Measurements from ENCODE around the gene IRAK1BP1.

DNA sequence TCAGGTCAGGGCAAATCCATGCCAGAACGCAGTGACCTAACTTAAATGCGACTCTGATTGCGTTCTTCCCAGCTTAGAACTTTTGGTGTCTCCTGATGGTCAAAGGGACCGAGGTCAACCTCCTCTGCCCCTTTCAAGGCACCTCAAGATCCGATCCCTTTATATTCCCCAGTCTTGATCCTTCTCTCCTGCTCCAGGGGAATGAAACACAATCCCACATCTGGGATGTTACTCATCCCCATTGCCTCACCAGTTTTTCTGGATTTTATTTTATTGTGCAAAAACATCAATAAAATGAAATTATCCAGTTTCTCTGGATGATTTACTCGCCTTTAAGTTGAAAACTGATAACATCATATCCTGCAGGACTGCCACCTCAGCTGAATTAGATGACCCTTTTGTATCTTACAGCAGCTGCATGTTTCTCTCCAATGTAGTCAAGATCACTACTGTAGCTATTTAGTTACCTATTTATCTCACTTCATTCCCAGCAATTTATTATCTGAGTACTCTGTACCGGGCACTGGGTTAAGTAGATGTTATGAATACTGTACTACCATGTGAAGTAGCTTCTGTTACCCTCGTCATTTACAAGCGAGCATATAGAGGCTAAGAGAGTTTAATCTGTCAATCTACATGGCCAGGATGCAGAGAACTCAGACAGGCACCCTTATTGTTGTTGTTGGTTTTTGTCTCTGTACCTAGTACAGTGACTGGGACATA lies 44.0 kb downstream of the IRAK1BP1 start:
- TF ChIP-seq, protein P1, sequence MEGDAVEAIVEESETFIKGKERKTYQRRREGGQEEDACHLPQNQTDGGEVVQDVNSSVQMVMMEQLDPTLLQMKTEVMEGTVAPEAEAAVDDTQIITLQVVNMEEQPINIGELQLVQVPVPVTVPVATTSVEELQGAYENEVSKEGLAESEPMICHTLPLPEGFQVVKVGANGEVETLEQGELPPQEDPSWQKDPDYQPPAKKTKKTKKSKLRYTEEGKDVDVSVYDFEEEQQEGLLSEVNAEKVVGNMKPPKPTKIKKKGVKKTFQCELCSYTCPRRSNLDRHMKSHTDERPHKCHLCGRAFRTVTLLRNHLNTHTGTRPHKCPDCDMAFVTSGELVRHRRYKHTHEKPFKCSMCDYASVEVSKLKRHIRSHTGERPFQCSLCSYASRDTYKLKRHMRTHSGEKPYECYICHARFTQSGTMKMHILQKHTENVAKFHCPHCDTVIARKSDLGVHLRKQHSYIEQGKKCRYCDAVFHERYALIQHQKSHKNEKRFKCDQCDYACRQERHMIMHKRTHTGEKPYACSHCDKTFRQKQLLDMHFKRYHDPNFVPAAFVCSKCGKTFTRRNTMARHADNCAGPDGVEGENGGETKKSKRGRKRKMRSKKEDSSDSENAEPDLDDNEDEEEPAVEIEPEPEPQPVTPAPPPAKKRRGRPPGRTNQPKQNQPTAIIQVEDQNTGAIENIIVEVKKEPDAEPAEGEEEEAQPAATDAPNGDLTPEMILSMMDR (IDR thresholded peaks at IDR 0.05), result no peak
- no peak for TF ChIP-seq JUN (IDR thresholded peaks at IDR 0.05)
- TF ChIP-seq, protein P2, sequence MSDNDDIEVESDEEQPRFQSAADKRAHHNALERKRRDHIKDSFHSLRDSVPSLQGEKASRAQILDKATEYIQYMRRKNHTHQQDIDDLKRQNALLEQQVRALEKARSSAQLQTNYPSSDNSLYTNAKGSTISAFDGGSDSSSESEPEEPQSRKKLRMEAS (IDR thresholded peaks at IDR 0.05), result no peak
- TF ChIP-seq KDM5A (IDR thresholded peaks at IDR 0.05), result no peak
- no peak for TF ChIP-seq NPAS2 (CRISPR knock-in tag; IDR thresholded peaks at IDR 0.05; ENCODE audit: borderline replicate concordance)
- no peak for TF ChIP-seq ZSCAN20 (CRISPR knock-in tag; IDR thresholded peaks at IDR 0.05)
- TF ChIP-seq POLR2A (IDR thresholded peaks at IDR 0.05; ENCODE audit: low read length), result no peak
- TF ChIP-seq SREBF2 (IDR thresholded peaks at IDR 0.05), result no peak
- TF ChIP-seq, protein P3, sequence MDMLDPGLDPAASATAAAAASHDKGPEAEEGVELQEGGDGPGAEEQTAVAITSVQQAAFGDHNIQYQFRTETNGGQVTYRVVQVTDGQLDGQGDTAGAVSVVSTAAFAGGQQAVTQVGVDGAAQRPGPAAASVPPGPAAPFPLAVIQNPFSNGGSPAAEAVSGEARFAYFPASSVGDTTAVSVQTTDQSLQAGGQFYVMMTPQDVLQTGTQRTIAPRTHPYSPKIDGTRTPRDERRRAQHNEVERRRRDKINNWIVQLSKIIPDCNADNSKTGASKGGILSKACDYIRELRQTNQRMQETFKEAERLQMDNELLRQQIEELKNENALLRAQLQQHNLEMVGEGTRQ (IDR thresholded peaks at IDR 0.05), result no peak
- TF ChIP-seq, protein P4, sequence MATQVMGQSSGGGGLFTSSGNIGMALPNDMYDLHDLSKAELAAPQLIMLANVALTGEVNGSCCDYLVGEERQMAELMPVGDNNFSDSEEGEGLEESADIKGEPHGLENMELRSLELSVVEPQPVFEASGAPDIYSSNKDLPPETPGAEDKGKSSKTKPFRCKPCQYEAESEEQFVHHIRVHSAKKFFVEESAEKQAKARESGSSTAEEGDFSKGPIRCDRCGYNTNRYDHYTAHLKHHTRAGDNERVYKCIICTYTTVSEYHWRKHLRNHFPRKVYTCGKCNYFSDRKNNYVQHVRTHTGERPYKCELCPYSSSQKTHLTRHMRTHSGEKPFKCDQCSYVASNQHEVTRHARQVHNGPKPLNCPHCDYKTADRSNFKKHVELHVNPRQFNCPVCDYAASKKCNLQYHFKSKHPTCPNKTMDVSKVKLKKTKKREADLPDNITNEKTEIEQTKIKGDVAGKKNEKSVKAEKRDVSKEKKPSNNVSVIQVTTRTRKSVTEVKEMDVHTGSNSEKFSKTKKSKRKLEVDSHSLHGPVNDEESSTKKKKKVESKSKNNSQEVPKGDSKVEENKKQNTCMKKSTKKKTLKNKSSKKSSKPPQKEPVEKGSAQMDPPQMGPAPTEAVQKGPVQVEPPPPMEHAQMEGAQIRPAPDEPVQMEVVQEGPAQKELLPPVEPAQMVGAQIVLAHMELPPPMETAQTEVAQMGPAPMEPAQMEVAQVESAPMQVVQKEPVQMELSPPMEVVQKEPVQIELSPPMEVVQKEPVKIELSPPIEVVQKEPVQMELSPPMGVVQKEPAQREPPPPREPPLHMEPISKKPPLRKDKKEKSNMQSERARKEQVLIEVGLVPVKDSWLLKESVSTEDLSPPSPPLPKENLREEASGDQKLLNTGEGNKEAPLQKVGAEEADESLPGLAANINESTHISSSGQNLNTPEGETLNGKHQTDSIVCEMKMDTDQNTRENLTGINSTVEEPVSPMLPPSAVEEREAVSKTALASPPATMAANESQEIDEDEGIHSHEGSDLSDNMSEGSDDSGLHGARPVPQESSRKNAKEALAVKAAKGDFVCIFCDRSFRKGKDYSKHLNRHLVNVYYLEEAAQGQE (IDR thresholded peaks at IDR 0.05), result no peak
- TF ChIP-seq ZFP36 (IDR thresholded peaks at IDR 0.05; ENCODE audit: borderline replicate concordance, partially characterized antibody), result no peak
